NCI-H345 treated with DMSO at 0.1 percent for 48 hours (cell line): ENCODE data around the gene UGT1A7.

Source experiments
- DNase-seq: peaks from one replicate; lab custom pipeline; 2025; ENCODE audit not compliant: unreplicated experiment; lab: John Stamatoyannopoulos, UW

The UGT1A7 gene

GRCh38 chr2:233796254-233796653, 114.6 kb downstream of the UGT1A7 start:
- DNase-seq = no peak

DNA sequence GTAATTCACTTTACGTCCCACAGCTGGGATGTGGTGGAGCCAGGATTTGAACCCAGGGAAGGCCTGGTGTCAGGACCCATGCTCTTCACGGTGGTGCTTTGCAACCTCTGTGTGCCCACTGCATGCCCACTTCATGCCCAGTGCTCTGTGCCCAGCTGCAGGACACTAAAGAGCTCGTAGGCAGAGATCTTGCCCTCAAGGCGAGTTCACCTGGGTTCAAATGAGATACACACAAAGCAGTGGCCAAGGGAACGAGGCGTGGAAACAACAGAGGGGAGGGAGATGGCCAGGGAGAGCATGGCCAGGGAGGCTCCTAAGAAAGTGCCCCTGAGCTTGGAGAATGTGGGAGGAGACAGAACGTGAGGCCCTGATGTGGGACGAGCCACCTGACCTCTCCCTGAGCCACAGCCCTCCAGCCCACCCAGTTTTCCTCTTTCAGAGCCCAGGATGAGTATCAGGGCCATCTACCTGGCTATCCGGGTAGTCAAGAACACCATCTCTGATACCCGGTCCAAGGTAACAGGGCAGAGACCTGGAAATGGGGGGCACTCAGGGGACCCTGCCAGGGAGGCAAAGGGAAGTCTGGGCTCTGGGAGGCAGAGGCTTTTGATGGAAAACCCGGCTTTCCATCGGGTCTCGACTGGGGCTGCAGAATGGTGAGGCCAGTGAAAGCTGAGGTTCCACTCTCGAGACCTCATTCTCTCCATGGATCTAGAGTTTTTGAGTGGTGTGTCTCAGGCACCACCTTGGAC, 116.8 kb downstream of the UGT1A7 start:
- no peak for DNase-seq

DNA sequence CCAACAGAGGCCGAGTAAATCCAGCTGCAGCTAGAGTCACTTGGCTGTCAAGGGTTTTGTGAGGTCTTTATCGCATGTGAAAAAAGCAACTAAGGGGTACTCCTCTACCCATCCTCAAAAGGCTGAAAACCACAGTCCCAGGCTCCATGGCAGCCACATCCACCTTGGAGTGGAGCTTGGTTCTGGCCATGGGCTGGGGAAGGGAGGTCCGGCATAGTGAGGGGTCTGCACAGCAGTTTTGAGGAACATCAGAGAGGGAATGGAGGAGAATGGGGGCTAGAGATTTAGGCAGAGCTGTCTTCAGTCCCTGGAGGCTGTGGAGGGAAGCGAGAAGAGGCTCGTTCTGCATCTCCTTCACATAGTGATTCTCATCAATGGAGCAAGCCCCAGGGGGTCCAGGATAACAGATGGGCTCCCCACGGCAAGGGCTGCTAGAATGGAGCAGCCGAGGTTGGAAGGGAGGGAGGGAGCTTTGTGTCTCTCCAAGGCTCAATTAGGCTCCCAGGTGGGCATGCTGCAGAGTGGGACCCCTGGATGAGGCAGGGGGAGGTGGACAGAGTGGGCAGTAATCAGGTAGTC, 117.5 kb downstream of the UGT1A7 start:
- DNase-seq = no peak

- no peak for DNase-seq
Observed at GRCh38 chr2:233799716-233800115, 118.0 kb downstream of the UGT1A7 start.

DNA sequence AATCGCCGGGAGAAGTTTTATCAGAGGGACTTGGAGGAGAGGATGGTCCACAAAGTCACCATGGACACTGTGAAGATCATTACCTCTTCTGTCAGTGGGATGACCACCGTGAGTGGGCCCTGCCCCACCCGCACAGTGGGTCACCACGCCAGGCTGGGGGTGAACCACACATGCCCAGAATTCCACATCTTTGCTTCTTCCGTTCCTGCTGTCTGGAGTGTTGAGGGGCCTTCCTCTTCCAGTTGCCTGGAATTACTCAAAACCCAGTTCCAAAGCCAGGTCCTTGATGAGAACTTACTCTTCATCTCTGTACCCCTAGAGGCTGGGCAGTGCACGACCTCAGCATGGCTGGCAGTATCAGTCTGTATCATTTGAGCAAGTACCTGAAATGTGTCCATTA, 118.5 kb downstream of the UGT1A7 start:
- DNase-seq = no peak

GRCh38 chr2:233801357-233802131, 119.8 kb downstream of the UGT1A7 start:
- DNase-seq = no peak

DNA sequence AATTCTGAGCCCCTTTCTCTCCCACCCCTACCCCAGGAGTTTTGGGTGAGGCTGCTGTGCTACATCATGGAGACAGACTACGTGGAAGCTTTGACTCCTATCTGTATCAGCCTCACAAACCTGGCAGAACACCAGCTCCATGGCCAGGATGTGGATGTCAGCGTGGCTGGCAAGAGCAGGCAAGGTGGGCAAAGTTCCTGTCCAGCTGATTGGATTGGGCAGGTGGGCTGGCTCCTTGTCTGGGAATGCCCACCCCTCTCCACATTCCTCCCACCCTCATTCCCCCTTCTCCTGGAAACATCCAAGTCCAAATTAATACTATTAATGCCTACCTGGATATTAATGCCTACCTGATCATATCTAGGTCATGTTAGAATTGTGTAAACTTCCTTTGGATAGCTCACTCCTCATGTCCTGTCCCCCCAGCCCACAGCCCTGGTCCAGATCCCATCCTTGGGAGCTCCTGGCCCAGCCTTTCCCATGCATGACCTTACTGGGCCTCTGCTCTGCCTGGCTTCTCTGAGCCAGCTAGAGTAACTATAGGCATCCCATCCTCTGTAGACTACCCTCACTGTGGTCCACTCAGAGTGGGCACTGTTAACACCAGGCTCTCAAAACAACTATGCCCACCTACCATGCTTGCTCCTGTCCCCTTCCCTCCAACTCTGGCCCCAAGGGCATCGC, 120.6 kb downstream of the UGT1A7 start:
- no peak for DNase-seq

GRCh38 chr2:233803292-233803911, 121.7 kb downstream of the UGT1A7 start:
- no peak for DNase-seq

DNA sequence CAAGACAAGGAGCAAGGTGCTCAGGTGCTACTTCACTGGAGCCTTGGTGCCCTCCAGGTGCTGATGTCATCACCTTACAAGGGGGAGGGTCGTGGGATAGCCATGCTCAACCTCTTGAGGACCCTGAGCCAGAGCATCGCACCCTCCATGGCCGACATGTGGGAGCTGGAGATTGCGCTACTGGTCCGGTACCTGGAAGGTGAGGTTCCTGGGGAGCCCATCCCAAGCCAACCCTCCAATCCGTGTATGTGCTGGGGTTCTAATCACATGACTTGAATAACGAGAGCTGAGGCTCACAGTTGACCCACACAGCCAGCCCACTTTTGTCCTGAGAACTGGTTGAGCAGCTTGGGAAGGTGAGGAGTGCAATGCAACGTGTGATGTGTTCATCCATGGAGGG, 122.3 kb downstream of the UGT1A7 start:
- no peak for DNase-seq

DNA sequence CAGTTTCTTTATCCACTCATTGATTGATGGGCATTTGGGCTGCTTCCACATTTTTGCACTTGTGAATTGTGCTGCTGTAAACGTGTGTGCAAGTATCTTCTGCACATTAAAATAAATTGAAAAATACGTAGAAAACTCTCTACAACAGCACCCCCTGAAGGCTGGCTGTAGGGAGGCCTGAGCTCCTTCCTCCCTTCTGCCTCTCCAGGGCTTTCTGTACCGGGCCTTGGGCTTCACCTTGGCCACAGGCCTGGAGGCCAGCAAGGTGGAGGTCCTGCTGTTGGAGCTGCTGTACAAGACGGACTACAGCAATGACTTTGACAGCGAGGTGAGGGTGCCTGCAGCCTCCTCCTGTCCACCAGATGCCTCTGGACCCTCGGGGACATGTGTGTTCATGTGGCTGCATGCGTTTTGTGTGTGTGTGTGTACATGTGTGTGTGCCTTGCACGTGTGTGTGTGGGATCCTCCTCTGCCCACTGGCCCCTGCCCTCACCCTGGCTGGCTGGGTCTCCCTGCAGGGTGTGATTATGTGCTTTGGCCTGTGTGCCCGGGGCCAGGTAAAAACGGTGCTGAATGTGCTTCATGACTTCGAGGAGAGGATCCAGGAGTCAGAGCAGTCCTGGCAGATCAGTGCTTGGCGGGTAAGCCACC, 125.6 kb downstream of the UGT1A7 start:
- no peak for DNase-seq

DNA sequence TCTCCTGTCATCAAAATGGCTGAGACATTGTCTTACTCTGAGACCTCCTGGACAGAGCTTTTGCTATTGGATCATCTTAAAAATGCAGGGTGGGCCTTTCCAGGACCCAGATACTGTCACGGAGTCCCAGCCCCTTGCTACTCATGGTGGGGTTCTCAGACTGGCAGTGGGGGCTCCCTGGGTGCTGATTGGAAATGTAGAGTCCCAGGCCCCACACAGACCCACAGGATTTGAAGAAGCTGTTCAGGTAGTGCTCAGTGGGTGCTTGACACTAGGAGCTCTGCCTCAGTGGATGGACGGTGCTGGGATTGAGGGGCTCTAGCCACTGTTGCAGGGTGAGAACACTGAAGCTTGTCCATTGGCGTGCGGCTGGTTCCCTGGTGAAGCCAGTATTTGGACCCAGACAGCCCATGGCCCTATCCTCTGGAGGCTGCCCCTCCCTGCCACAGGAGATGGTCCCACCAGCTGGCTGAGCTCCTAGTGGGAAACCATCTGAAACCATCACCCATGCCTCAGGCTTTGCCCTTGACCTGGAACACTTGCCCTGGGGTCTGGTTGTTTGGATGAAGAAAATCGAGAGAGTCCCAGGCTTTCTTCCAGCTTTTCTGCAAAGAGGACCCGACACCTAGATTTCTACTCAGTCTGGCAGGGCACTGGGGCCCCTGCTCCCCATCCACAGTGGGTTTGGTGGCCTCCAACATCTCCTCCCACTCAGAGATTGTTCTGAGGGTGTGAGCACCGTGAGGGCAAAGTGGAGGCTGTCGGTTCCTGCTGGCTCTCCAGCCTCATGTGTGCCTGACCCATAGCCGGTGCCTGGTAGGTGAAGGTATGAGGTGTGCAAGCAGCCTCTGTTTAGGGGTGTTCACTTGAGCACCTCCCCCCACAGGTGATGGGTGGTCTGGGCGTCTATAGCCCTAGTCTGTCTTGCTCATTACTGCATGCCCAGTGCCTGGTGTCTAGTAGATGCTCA, 126.5 kb downstream of the UGT1A7 start:
- no peak for DNase-seq

DNA sequence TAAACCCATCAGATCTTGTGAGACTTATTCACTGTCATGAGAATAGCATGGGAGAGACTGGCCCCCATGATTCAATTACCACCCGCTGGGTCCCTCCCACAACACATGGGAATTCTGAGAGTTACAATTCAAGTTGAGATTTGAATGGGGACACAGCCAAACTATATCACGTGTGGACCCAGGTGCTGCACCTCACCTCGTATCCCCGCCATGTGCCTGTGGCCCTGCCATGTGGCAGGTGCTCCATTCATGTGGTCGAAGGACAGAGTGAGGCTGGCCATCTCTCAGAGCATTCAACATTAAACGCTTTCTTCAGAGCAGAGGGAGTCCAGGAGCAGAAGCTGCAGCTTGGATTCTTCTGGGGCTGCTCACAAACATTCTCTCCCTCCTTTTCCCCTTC, 128.7 kb downstream of the UGT1A7 start:
- DNase-seq = no peak

DNA sequence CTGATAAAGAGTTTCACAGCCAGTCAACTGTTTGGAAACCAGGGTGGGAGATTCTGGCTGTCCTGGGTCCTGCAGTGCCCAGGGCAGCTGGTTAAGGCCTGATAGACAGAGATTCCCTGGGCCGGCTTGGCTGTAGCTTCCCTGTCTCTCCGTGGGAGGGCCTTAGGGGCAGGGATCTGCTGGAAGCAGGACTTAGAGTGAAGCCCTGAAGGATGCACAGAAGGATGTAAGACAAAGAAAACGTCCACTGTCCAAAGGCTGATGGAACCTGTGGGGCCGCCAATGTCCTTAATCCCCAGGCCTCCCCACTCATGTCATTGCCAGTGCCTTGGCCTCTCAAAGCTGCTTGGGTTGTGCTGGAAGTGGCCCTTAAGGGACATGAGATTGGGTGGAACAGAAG, 129.4 kb downstream of the UGT1A7 start:
- DNase-seq = no peak

DNA sequence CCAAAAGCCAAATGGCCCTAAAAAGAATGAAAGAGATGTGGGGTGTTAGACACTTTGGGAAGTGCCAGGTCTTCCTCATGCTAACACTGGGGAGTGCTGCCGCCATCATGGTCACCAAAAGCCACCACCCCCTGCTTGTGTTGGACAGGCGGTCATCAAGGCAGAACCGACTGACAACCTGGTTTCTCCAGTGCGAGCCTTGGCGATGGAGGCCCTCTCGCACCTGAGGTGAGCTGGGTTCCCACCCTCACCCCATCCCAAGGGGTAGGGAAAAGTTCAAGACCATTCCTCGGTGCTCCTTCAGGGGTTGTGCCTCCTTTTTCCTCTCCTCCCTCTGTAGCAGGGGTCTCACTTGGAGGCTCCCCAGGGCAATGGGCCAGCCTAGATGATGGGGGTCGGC, 130.0 kb downstream of the UGT1A7 start:
- no peak for DNase-seq

DNA sequence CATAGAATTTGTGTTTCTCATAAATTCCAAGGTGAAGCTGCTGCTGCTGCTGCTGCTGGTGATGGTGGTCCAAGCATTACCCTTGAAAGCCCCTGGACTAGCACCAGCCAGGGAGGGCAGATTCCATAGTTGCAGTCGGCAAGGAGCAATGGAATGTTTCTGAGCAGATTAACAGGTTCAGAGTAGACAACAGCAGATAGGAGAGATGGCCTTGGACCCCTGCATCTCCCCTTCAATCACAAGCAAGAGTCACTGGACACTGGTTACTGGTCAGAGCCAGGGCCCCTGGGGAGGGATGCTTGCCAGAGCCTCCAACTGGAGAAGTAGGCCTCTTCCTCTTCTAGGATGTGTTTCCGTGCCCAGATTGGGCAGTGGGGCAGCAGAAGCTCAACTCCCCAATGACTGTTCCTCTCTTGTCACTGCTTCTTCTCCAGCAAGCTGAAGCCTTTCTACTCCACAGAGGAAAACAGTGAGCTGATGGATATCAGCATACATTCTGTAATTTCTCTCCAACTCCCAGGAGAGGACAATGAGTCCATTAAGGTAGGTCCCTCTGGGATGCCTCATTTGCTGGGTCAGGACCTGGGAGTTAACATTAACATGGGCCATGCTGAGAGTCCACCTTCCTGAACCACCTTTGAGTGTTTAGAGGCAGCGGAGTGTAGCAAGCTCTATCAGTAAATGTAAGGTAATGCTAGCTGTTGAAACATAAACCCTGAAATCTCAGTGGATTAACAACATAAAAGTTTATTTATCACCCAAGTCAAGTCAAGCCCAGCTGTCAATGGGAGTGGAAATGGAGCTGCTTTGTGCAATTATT, 131.7 kb downstream of the UGT1A7 start:
- no peak for DNase-seq

DNA sequence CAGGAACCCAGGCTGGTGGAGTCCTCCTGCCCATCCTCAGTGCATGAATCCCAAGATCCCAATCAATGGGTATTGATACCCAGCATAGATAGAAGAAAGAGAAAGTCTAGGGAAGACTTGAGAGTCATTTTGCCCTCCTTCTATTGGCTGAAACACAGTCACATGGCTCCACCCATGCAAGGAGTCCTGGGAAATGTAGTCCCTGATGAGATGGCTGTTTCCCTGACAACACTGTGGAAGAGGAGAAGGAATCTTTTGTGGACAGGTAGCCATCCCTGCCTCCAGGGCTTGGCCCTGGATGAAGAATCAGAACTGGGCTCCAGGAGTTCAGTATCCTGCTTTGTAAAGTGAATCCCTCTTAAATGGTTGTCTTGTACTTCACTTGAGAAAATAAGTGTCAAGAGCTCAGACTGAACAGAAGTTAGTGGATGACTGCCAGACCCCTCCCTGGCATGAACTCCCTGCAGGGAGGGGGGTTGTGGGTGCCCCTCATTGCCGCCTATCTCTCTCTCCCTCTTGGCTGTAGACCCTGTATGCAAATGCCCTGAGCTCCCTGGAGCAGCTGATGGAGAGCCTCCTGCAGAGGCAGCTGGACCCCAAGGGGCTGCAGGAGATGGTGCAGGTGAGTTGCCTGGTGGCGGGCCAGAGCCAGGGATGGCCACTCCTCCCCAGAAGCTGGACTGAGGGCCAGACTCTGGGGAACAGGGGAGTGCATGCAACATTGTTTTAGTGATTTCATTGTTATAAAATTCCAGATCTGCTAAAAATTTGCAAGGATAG, 132.5 kb downstream of the UGT1A7 start:
- DNase-seq = no peak

DNA sequence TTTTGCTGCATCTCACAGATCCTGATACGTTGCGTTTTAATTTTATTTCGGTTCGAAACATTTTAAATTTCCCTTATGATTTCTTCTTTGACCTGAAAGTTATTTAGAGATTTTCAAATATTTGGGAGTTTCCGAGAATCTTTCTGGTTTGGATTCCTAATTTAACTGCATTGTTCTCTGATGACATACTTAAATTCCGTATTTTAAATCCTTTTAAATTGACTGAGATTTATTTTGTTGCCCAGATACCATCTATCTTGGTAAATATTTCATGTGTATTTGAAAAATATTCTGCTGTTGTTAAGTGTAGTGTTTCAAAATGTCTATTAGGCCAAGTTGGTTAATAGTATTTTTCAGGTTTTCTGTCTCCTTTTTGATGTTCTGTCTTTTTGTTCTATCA, 134.2 kb downstream of the UGT1A7 start:
- DNase-seq = no peak

DNA sequence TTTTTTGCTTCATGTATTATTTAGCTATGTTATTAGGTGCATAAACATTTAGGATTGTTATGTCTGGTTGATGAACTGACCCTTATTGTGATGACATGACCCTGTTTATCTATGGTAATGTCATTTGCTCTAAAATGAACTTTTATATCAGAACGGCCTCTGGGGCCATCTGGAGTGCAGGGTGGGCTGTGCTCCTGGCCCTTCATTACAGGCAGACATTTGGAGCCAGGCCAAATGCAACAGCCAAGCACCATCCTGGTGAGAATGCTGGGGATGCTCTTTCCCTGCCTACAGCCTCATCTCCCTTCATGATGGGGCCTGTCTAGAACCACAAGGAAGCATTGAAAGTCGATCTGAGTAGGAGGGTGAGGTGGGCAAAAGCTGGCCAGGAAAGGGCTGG, 134.6 kb downstream of the UGT1A7 start:
- DNase-seq = no peak
